Mammary epithelial cell (primary cell): ENCODE measurements around the gene FIBCD1.

ENCODE experiments used
- CTCF ChIP-seq, 2 donors: IDR thresholded peaks in 1 of 2; conservative IDR thresholded peaks in 1 of 2; 2 replicates each; pipeline ENCODE4 v1.5.1; 2011 to 2012; ENCODE audit warnings: inconsistent platforms in 2 of 2, low read length in 2 of 2, mild to moderate bottlenecking in 2 of 2, control low read depth in 1 of 2, low read depth in 1 of 2; ENCODE audit not compliant: insufficient read depth in 1 of 2; ENCODE audit errors: extremely low read depth in 1 of 2
- EZH2 ChIP-seq: IDR thresholded peaks from 2 replicates; pipeline ENCODE4 v1.6.1; 2012; ENCODE audit warnings: low read length, inconsistent platforms, borderline replicate concordance

GRCh38 chr9:130949188-130950038 lies 10.4 kb upstream of the FIBCD1 start:
- no peak for TF ChIP-seq CTCF (conservative IDR thresholded peaks at IDR 0.05 in 1 of 2, IDR thresholded peaks at IDR 0.05 in 1 of 2; ENCODE audit: extremely low read depth in 1 of 2, insufficient read depth in 1 of 2, low read depth in 1 of 2, low read length in 2 of 2)
- TF ChIP-seq EZH2, result no peak
